HG03175 (cell line): Measurements from ENCODE around the gene PRR7.
A peak's percentile ranks its signal among the peaks of the same experiment; 100 is the strongest.

Source experiments
- ATAC-seq: cut with Tn5 transposase; IDR thresholded peaks from one replicate; pipeline ENCODE4 v1.9.1; 2021; ENCODE audit warnings: mild to moderate bottlenecking, moderate library complexity; ENCODE audit not compliant: unreplicated experiment

The PRR7 gene

GRCh38 chr5:177423671-177424070 is 22.9 kb upstream of the PRR7 start:
- ATAC-seq = no peak

GRCh38 chr5:177425196-177425800 is 21.3 kb upstream of the PRR7 start:
- ATAC-seq = no peak

GRCh38 chr5:177425801-177426565 is 20.6 kb upstream of the PRR7 start:
- ATAC-seq = peak; percentile 81

- peak; percentile 11 for ATAC-seq
Observed at GRCh38 chr5:177426566-177427210, 19.9 kb upstream of the PRR7 start, which contains the start of gene GRK6. Gene GRK6, plus strand, starts transcription at chr5:177426676. Its CDS starts 170 bp downstream, at chr5:177426846.

GRCh38 chr5:177427211-177427822 is 19.3 kb upstream of the PRR7 start:
- ATAC-seq = no peak

- ATAC-seq = no peak
Observed at GRCh38 chr5:177427919-177428573, 18.6 kb upstream of the PRR7 start.

GRCh38 chr5:177428574-177429217 is 17.9 kb upstream of the PRR7 start:
- ATAC-seq = no peak

GRCh38 chr5:177429248-177430040 is 17.2 kb upstream of the PRR7 start:
- ATAC-seq = no peak

GRCh38 chr5:177430140-177430951 is 16.3 kb upstream of the PRR7 start:
- ATAC-seq = no peak

GRCh38 chr5:177430972-177431316 is 15.7 kb upstream of the PRR7 start:
- ATAC-seq = no peak

GRCh38 chr5:177431317-177432142 is 15.1 kb upstream of the PRR7 start:
- peak; percentile 55 for ATAC-seq

- ATAC-seq = no peak
Observed at GRCh38 chr5:177432143-177432838, 14.3 kb upstream of the PRR7 start.

GRCh38 chr5:177432839-177433657 is 13.6 kb upstream of the PRR7 start:
- ATAC-seq = no peak

- no peak for ATAC-seq
Observed at GRCh38 chr5:177433658-177434217, 12.9 kb upstream of the PRR7 start.

GRCh38 chr5:177434437-177434836 is 12.2 kb upstream of the PRR7 start:
- no peak for ATAC-seq
